Gastrocnemius medialis (tissue), 4 donors: ENCODE results near the gene TPSD1.
"Not testable (repeated sequence)": the region's sequence is repeated elsewhere in the genome, so short reads cannot be mapped to it uniquely, and the experiment has no call there.

Experiments
- POLR2A ChIP-seq, 2 donors: fragments of 450-650 bp; IDR thresholded peaks; one replicate each; pipeline ENCODE4 v1.6.1; 2017; ENCODE audit warnings: antibody characterized with exemption in 2 of 2, mild to moderate bottlenecking in 2 of 2, moderate library complexity in 2 of 2
- TF ChIP-seq, protein P1 (sequence below), 5 experiments: fragments of 450-650 bp in 3 of 5; fragments of 200-600 bp in 2 of 5; sonication (generic) in 2 of 5; IDR thresholded peaks in 4 of 5; conservative IDR thresholded peaks in 1 of 5; 1 replicate in 4 of 5; 2 replicates in 1 of 5; pipeline ENCODE4 v1.5.1; 2016 to 2019; ENCODE audit warnings: antibody characterized with exemption in 5 of 5, mild to moderate bottlenecking in 3 of 5, moderate library complexity in 3 of 5

DNA sequence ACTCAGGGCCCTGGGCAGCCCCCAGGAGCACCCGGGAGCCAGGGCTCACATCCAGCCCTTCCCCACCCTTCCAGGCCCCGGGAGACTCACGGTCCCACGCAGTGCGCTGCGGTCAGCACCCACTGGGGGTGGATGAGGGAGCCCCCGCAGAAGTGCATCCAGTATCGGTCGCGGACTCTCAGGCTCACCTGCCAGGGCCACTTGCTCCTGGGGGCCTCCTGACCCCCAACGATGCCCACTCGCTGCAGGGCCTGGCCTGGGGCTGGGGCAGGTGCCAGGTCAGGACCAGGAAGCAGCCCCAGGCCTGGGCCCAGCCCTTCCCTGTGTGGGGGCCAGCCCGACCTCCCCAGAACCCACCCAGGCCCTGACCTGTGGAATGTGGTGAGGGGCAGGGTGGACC is 26.4 kb upstream of the TPSD1 start:
- TF ChIP-seq, protein P1, sequence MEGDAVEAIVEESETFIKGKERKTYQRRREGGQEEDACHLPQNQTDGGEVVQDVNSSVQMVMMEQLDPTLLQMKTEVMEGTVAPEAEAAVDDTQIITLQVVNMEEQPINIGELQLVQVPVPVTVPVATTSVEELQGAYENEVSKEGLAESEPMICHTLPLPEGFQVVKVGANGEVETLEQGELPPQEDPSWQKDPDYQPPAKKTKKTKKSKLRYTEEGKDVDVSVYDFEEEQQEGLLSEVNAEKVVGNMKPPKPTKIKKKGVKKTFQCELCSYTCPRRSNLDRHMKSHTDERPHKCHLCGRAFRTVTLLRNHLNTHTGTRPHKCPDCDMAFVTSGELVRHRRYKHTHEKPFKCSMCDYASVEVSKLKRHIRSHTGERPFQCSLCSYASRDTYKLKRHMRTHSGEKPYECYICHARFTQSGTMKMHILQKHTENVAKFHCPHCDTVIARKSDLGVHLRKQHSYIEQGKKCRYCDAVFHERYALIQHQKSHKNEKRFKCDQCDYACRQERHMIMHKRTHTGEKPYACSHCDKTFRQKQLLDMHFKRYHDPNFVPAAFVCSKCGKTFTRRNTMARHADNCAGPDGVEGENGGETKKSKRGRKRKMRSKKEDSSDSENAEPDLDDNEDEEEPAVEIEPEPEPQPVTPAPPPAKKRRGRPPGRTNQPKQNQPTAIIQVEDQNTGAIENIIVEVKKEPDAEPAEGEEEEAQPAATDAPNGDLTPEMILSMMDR (IDR thresholded peaks at IDR 0.05 in 4 of 5, conservative IDR thresholded peaks at IDR 0.05 in 1 of 5), result not testable (repeated sequence)
- TF ChIP-seq POLR2A (IDR thresholded peaks at IDR 0.05), result not testable (repeated sequence)
